Endothelial cell (in vitro differentiated cells): ENCODE data around the gene MAP2K1. TPM values are rescaled to one million over a fixed set of nuclear protein-coding genes. Genes with fewer than 3 reads are reported as not detected.
"Not testable (repeated sequence)": the region's sequence is repeated elsewhere in the genome, so short reads cannot be mapped to it uniquely, and the experiment has no call there.

Experiments used
- DNase-seq: peaks from one replicate; pipeline ENCODE4 v3.0.0; 2021; ENCODE audit warnings: low spot score
- H3K27ac Mint-ChIP-seq: one replicate; pipeline ENCODE4 v1.8.0; 2021; ENCODE audit warnings: mixed read lengths, inconsistent platforms; ENCODE audit not compliant: unreplicated experiment
- H3K27me3 Mint-ChIP-seq: one replicate; pipeline ENCODE4 v1.8.0; 2021; ENCODE audit warnings: mild to moderate bottlenecking, moderate library complexity, mixed read lengths, inconsistent platforms; ENCODE audit not compliant: unreplicated experiment
- H3K36me3 Mint-ChIP-seq: one replicate; pipeline ENCODE4 v1.8.0; 2021; ENCODE audit warnings: mild to moderate bottlenecking, low read depth, mixed read lengths, inconsistent platforms; ENCODE audit not compliant: unreplicated experiment
- H3K4me1 Mint-ChIP-seq: one replicate; pipeline ENCODE4 v1.8.0; 2021; ENCODE audit warnings: mild to moderate bottlenecking, mixed read lengths, inconsistent platforms; ENCODE audit not compliant: unreplicated experiment
- H3K4me3 Mint-ChIP-seq: one replicate; pipeline ENCODE4 v1.8.0; 2021; ENCODE audit warnings: mild to moderate bottlenecking, mixed read lengths, inconsistent platforms; ENCODE audit not compliant: unreplicated experiment
- H3K9me3 Mint-ChIP-seq: one replicate; pipeline ENCODE4 v1.8.0; 2021; ENCODE audit warnings: mixed read lengths, inconsistent platforms; ENCODE audit not compliant: unreplicated experiment
- long read RNA-seq: library from polyadenylated mRNA; unstranded; transcript quantifications from one replicate; pipeline ENCODE4 v2.0.0, GENCODE V29; 2020; ENCODE audit not compliant: unreplicated experiment
- total RNA-seq: library from RNA; stranded (reverse); fragmentation: NEBNext Ultra II Directional; extraction: Animal tissue kit (Norgen Biotek cat#: 25700); gene quantifications from one replicate; pipeline ENCODE4 v1.2.1, GENCODE V29; 2021; ENCODE audit not compliant: unreplicated experiment
- TF ChIP-seq, protein P1 (sequence below): fragments of 200-600 bp; sonication (generic); IDR thresholded peaks from one replicate; pipeline ENCODE4 v1.5.0; 2021; ENCODE audit warnings: antibody characterized with exemption; ENCODE audit not compliant: unreplicated experiment

Gene MAP2K1
- 139 TPM for total RNA-seq
- long read RNA-seq, transcript MAP2K1-201 (11 exons, 3,410 nt), result major isoform, 36 of 44 reads
- long read RNA-seq, partial matches to known transcripts, result 2 of 44 reads
- long read RNA-seq, other reads (novel, unspliced or antisense), result 4 of 44 reads

DNA sequence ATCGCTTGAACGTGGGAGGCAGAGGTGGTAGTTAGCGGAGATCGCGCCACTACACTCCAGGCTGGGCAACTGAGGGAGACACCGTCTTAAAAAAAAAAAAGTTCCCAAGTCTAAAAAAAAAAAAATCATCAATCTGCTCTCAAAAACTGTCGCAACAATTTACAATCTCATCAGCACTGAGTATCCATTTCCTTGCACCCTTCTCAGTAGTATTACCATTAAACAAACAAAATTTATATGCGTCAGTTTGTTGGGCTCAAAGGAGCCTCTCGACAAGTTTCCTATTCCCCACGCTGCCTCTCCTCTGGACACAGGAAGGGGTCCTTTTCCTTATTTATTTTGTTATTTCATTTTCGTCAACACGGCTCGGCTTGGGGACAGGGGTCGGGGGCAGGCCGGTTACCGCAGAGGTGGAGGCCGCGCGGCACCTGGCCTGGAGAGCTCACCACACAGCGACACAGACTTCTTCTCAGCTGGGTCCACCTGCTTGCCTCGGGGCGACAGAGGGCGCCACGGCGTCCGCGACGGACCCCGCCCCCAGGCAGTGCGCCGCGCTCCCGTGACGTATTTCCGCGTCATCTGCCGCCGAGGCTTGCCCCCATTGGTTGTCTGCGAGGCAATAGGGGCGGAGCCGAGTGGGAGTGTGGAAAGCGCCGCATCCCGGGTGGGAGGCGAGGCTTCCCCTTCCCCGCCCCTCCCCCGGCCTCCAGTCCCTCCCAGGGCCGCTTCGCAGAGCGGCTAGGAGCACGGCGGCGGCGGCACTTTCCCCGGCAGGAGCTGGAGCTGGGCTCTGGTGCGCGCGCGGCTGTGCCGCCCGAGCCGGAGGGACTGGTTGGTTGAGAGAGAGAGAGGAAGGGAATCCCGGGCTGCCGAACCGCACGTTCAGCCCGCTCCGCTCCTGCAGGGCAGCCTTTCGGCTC is at the start of gene MAP2K1:
Gene MAP2K1 (plus strand): TSS at position 709 of the 920 bp plus-strand sequence. CDS start 436 bp downstream, outside the sequence.
- peak within 1 kb of the TSS; percentile 96 for H3K4me3 Mint-ChIP-seq
- TF ChIP-seq, protein P1, sequence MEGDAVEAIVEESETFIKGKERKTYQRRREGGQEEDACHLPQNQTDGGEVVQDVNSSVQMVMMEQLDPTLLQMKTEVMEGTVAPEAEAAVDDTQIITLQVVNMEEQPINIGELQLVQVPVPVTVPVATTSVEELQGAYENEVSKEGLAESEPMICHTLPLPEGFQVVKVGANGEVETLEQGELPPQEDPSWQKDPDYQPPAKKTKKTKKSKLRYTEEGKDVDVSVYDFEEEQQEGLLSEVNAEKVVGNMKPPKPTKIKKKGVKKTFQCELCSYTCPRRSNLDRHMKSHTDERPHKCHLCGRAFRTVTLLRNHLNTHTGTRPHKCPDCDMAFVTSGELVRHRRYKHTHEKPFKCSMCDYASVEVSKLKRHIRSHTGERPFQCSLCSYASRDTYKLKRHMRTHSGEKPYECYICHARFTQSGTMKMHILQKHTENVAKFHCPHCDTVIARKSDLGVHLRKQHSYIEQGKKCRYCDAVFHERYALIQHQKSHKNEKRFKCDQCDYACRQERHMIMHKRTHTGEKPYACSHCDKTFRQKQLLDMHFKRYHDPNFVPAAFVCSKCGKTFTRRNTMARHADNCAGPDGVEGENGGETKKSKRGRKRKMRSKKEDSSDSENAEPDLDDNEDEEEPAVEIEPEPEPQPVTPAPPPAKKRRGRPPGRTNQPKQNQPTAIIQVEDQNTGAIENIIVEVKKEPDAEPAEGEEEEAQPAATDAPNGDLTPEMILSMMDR, result peak; percentile 41
- peaks cover 4% of the 10 kb centered on the region for H3K27me3 Mint-ChIP-seq
- H3K9me3 Mint-ChIP-seq, result no peaks in the 10 kb centered on the region
- DNase-seq, result peak; percentile 97
- peaks cover 10% of the 10 kb centered on the region for H3K36me3 Mint-ChIP-seq
- peak within 1 kb of the TSS; percentile 85 for H3K27ac Mint-ChIP-seq
- peaks cover 42% of the 10 kb centered on the region for H3K4me1 Mint-ChIP-seq

DNA sequence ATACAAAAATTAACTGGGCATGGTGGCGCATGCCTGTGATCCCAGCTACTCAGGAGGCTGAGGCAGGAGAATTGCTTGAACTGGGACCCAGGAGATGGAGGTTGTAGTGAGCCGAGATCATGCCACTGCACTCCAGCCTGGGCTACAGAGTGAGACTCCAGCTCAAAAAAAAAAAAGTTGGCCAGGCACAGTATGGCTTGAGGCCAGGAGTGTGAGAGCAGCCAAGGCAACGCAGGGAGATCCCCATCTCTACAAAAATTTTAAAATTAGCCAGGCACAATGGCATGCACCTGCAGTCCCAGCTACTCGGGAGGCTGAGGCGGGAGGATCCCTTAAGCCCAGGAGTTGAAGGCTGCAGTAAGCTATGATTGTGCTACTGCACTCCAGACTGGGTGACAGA is 38.2 kb upstream of the MAP2K1 start:
- H3K27ac Mint-ChIP-seq, DNase-seq, H3K27me3 Mint-ChIP-seq, H3K4me1 Mint-ChIP-seq, H3K9me3 Mint-ChIP-seq, H3K4me3 Mint-ChIP-seq: not testable (repeated sequence)
- peaks cover 12% of the 10 kb centered on the region for H3K36me3 Mint-ChIP-seq

DNA sequence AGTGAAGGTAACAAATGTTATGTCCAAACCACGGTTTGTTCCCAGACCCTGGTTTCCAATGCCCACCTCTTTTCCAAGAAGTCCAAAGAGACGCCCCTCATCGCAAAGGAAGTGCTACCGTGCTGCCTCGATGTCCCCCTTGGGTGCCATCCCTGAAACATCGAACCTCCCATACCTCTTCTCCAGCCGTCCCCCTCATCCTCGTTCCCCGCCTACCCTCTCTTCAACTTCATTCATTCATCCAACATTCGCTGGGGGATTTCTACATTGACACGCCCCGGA is 30.7 kb upstream of the MAP2K1 start:
- TF ChIP-seq, protein P1, result no peak
- Mint-ChIP-seq H3K36me3 (peaks cover 6% of the 10 kb centered on the region), H3K27ac (peak overlapping the region; percentile 93), H3K4me1 (peaks cover 22% of the 10 kb centered on the region), H3K27me3 (peaks cover 1% of the 10 kb centered on the region), H3K9me3 (no peaks in the 10 kb centered on the region), H3K4me3 (peak overlapping the region; percentile 99)
- no peak for DNase-seq

DNA sequence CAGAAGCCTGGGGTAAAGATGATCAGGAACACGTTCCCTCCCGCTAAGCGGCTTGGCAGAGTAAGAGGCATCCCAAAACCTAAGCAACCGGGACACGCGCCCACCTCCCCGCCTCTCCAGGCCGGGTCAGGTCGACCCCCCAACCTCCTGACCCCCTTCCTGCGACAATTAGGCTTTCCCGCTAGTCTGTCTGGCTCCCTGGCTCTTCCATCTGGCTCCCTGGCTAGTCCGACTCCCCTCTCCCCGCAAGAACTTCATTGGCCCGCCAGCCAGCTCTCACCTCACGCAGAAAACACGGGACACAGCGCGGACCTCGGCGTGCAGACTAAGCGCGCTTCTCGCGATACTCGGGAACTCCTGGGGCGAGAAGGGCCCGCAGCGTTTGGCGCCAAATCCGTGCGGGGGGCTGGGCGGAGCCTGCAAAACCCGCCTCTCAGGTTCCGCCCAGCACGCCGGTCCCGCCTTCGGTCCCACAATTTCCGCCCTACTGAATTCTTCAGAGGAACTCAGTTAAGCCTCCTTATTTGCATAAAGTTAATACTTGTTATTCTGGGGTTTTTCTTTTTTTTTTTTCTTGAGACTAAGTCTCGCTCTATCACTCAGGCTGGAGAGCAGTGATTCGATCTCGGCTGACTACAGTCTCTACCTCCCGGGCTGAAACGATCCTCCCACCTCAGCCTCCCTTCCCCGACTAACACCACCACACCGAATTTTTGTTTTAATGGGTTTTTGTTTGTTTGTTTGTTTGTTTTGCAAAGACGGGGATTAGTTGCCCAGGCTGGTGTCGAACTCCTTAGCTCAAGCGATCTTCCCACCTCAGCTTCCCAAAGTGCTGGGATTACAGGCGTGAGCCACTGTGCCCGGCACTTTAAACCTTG is 30.1 kb upstream of the MAP2K1 start, which contains the start of gene TIPIN:
Gene TIPIN (minus strand): TSS at position 327 of the 878 bp plus-strand sequence. CDS start 3,738 bp downstream, outside the sequence.
- H3K4me3 Mint-ChIP-seq, result peak within 1 kb of the TSS; percentile 99
- peaks cover 22% of the 10 kb centered on the region for H3K4me1 Mint-ChIP-seq
- TF ChIP-seq, protein P1, result no peak
- peaks cover 6% of the 10 kb centered on the region for H3K36me3 Mint-ChIP-seq
- no peaks in the 10 kb centered on the region for H3K9me3 Mint-ChIP-seq
- DNase-seq, result peak; percentile 89
- peak within 1 kb of the TSS; percentile 93 for H3K27ac Mint-ChIP-seq
- H3K27me3 Mint-ChIP-seq, result peaks cover 1% of the 10 kb centered on the region

DNA sequence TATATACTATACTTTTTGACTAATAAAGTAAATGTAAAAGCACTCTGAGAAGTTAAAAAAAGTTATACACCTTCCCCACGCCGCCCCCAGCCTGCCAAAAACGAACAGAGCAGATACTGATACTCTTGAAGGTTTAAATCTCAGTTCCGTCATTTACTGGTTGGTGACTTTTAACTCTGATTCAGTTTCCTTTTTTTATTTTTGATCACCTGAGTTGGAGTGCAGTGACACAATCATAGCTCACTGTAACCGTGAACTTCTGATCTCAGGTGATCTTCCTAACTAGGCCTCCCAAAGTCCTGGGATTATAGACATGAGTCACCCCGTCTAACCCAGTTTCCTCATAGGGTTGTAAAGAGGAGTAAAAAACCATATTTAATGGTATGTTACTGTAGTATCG is 27.0 kb upstream of the MAP2K1 start:
- DNase-seq, result no peak
- Mint-ChIP-seq H3K27ac (no peak overlapping the region), H3K9me3 (no peaks in the 10 kb centered on the region), H3K4me3 (no peak overlapping the region), H3K27me3 (peaks cover 1% of the 10 kb centered on the region), H3K4me1 (peaks cover 14% of the 10 kb centered on the region), H3K36me3 (no peaks in the 10 kb centered on the region)
- TF ChIP-seq, protein P1, result no peak

DNA sequence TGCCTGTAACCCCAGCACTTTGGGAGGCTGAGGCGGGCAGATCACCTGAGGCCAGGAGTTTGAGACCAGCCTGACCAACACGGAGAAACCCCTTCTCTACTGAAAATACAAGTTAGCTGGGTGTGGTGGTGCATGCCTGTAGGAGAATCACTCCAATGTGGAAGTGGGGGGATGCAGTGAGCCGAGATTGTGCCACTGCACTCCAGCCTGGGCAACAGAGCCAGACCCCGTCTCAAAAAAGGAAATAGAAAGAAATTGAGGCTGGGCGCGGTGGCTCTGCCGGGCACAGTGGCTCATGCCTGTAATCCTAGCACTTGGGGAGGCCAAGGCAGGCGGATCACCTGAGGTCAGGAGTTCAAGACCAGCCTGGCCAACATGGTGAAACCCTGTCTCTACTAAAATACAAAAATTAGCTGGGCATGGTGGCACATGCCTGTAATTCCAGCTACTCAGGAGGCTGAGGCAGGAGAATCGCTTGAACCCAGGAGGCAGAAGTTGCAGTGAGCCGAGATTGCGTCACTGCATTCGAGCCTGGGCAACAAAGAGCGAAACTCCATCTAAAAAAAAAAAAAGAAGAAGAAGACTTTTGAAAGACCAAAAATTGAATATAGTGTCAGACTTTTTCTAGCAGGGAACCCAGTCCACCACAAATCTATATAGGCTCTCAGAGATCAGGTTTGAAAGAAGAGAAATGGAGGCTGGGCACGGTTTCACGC is 24.8 kb upstream of the MAP2K1 start:
- H3K9me3 Mint-ChIP-seq, result not testable (repeated sequence)

More for the DNA sequence above, 24.8 kb upstream of the MAP2K1 start:
- H3K27me3 Mint-ChIP-seq, H3K36me3 Mint-ChIP-seq, H3K27ac Mint-ChIP-seq, DNase-seq, H3K4me1 Mint-ChIP-seq, H3K4me3 Mint-ChIP-seq: not testable (repeated sequence)
